Upper lobe of left lung (tissue), 4 donors: ENCODE measurements around the gene HS3ST3A1.

ENCODE experiments used
- CTCF ChIP-seq, 6 experiments: fragments of 450-650 bp in 4 of 6; fragments of 200-600 bp in 2 of 6; sonication (generic) in 2 of 6; IDR thresholded peaks; one replicate each; pipeline ENCODE4 v1.5.1; 2016 to 2019; ENCODE audit warnings: antibody characterized with exemption in 6 of 6
- POLR2AphosphoS5 ChIP-seq, 2 donors: sonication (generic); formaldehyde crosslinking; IDR thresholded peaks; one replicate each; pipeline ENCODE4 v1.5.1; 2017; ENCODE audit warnings: antibody characterized with exemption in 2 of 2

DNA sequence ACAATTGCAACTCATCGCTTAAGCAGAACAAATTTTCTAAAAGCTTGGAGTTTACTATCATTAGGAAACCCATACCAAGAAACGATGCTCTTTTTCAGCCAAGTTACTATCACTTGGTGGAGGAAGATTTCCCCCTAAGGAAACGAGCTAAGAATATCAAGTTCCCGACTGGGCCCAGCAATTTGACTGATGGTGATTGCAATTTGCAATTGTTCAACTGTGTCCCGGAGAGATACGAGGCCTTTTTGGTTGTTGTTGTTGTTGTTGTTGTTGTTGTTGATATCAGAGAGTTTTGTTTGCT, 6.2 kb downstream of the HS3ST3A1 start:
- TF ChIP-seq CTCF (IDR thresholded peaks at IDR 0.05), result no peak
- no peak for TF ChIP-seq POLR2AphosphoS5 (IDR thresholded peaks at IDR 0.05)
